IPS-20b (cell line): ENCODE data around the gene RBPMS2.
"Not testable (repeated sequence)": the region's sequence is repeated elsewhere in the genome, so short reads cannot be mapped to it uniquely, and the experiment has no call there.

Source experiments
- H3K27ac ChIP-seq: one replicate; pipeline ENCODE4 v1.5.1; 2013; ENCODE audit warnings: low read length
- H3K27me3 ChIP-seq: 2 replicates; pipeline ENCODE4 v1.6.1; 2013; ENCODE audit warnings: mild to moderate bottlenecking, low read length, inconsistent platforms; ENCODE audit not compliant: insufficient read depth
- H3K36me3 ChIP-seq: 2 replicates; pipeline ENCODE4 v1.6.1; 2013; ENCODE audit warnings: low read depth, mild to moderate bottlenecking, inconsistent platforms, low read length, moderate library complexity; ENCODE audit not compliant: insufficient read depth
- H3K4me1 ChIP-seq: 2 replicates; pipeline ENCODE4 v1.6.1; 2013; ENCODE audit warnings: mild to moderate bottlenecking, control low read depth, inconsistent platforms, low read length, moderate library complexity; ENCODE audit not compliant: insufficient read depth
- H3K4me3 ChIP-seq: 2 replicates; pipeline ENCODE4 v1.5.1; 2013; ENCODE audit warnings: mild to moderate bottlenecking, low read length, inconsistent platforms
- H3K9ac ChIP-seq: 2 replicates; pipeline ENCODE4 v1.6.1; 2013; ENCODE audit warnings: low read depth, mild to moderate bottlenecking, inconsistent platforms, low read length, moderate library complexity
- H3K9me3 ChIP-seq: 2 replicates; pipeline ENCODE4 v1.6.1; 2013; ENCODE audit warnings: mild to moderate bottlenecking, low read depth, low read length, inconsistent platforms; ENCODE audit not compliant: insufficient read depth

Gene RBPMS2

GRCh38 chr15:64751464-64751863 lies 23.9 kb downstream of the RBPMS2 start:
- no peak overlapping the region for H3K27ac ChIP-seq
- no peak overlapping the region for H3K9ac ChIP-seq
- H3K9me3 ChIP-seq: no peaks in the 10 kb centered on the region
- H3K4me3 ChIP-seq: no peak overlapping the region
- no peaks in the 10 kb centered on the region for H3K27me3 ChIP-seq
- peaks cover 61% of the 10 kb centered on the region for H3K36me3 ChIP-seq
- peaks cover 3% of the 10 kb centered on the region; the same call in 1 of the 2 replicates for H3K4me1 ChIP-seq

- Histone ChIP-seq H3K36me3 (peaks cover 71% of the 10 kb centered on the region), H3K9ac (no peak overlapping the region), H3K27ac (no peak overlapping the region), H3K4me3 (no peak overlapping the region), H3K27me3 (no peaks in the 10 kb centered on the region), H3K9me3 (no peaks in the 10 kb centered on the region), H3K4me1 (peaks cover 3% of the 10 kb centered on the region; the same call in 1 of the 2 replicates)
Measured at GRCh38 chr15:64749999-64750657, 25.3 kb downstream of the RBPMS2 start.

- Histone ChIP-seq H3K36me3 (peaks cover 72% of the 10 kb centered on the region), H3K9ac (no peak overlapping the region), H3K4me3 (no peak overlapping the region), H3K27me3 (no peaks in the 10 kb centered on the region), H3K4me1 (peaks cover 3% of the 10 kb centered on the region; the same call in 1 of the 2 replicates), H3K27ac (no peak overlapping the region), H3K9me3 (no peaks in the 10 kb centered on the region)
Measured at GRCh38 chr15:64749167-64749566, 26.2 kb downstream of the RBPMS2 start.

- H3K27me3 ChIP-seq: no peaks in the 10 kb centered on the region
- H3K4me1 ChIP-seq: peaks cover 3% of the 10 kb centered on the region; the same call in 1 of the 2 replicates
- H3K9ac ChIP-seq: no peak overlapping the region
- H3K9me3 ChIP-seq: no peaks in the 10 kb centered on the region
- no peak overlapping the region for H3K27ac ChIP-seq
- H3K36me3 ChIP-seq: peaks cover 72% of the 10 kb centered on the region
- H3K4me3 ChIP-seq: no peak overlapping the region
Measured at GRCh38 chr15:64748251-64748650, 27.1 kb downstream of the RBPMS2 start.

GRCh38 chr15:64747578-64747977 lies 27.8 kb downstream of the RBPMS2 start:
- Histone ChIP-seq H3K4me1 (peaks cover 3% of the 10 kb centered on the region; the same call in 1 of the 2 replicates), H3K36me3 (peaks cover 72% of the 10 kb centered on the region), H3K9ac (no peak overlapping the region), H3K9me3 (no peaks in the 10 kb centered on the region), H3K27me3 (no peaks in the 10 kb centered on the region), H3K27ac (no peak overlapping the region), H3K4me3 (no peak overlapping the region)

- peaks cover 78% of the 10 kb centered on the region for H3K36me3 ChIP-seq
- H3K27ac ChIP-seq: no peak overlapping the region
Measured at GRCh38 chr15:64746921-64747320, 28.5 kb downstream of the RBPMS2 start.

GRCh38 chr15:64746356-64746755 lies 29.0 kb downstream of the RBPMS2 start:
- H3K4me1 ChIP-seq: peaks cover 3% of the 10 kb centered on the region; the same call in 1 of the 2 replicates
- H3K9ac ChIP-seq: no peak overlapping the region
- no peaks in the 10 kb centered on the region for H3K9me3 ChIP-seq
- H3K36me3 ChIP-seq: peaks cover 80% of the 10 kb centered on the region
- H3K27ac ChIP-seq: no peak overlapping the region
- H3K27me3 ChIP-seq: no peaks in the 10 kb centered on the region
- H3K4me3 ChIP-seq: no peak overlapping the region

More at GRCh38 chr15:64746921-64747320, 28.5 kb downstream of the RBPMS2 start:
- H3K4me1 ChIP-seq: peaks cover 3% of the 10 kb centered on the region; the same call in 1 of the 2 replicates
- no peak overlapping the region for H3K9ac ChIP-seq
- no peaks in the 10 kb centered on the region for H3K27me3 ChIP-seq
- H3K9me3 ChIP-seq: no peaks in the 10 kb centered on the region
- H3K4me3 ChIP-seq: no peak overlapping the region

- no peaks in the 10 kb centered on the region for H3K4me1 ChIP-seq
- peaks cover 91% of the 10 kb centered on the region for H3K36me3 ChIP-seq
- H3K9me3 ChIP-seq: no peaks in the 10 kb centered on the region
- no peaks in the 10 kb centered on the region for H3K27me3 ChIP-seq
- H3K9ac ChIP-seq: no peak overlapping the region
- no peak overlapping the region for H3K4me3 ChIP-seq
- no peak overlapping the region for H3K27ac ChIP-seq
Measured at GRCh38 chr15:64743691-64744090, 31.7 kb downstream of the RBPMS2 start.

- H3K27me3 ChIP-seq: no peaks in the 10 kb centered on the region
- H3K9ac ChIP-seq: no peak overlapping the region
- H3K4me3 ChIP-seq: no peak overlapping the region
- no peaks in the 10 kb centered on the region for H3K9me3 ChIP-seq
- no peaks in the 10 kb centered on the region for H3K4me1 ChIP-seq
- peaks cover 90% of the 10 kb centered on the region for H3K36me3 ChIP-seq
- H3K27ac ChIP-seq: no peak overlapping the region
Measured at GRCh38 chr15:64742921-64743320, 32.5 kb downstream of the RBPMS2 start.

GRCh38 chr15:64742385-64742784 lies 33.0 kb downstream of the RBPMS2 start:
- no peak overlapping the region for H3K9ac ChIP-seq
- H3K27me3 ChIP-seq: no peaks in the 10 kb centered on the region
- peaks cover 88% of the 10 kb centered on the region for H3K36me3 ChIP-seq
- H3K9me3 ChIP-seq: no peaks in the 10 kb centered on the region
- no peak overlapping the region for H3K27ac ChIP-seq
- no peak overlapping the region for H3K4me3 ChIP-seq
- no peaks in the 10 kb centered on the region for H3K4me1 ChIP-seq

GRCh38 chr15:64741708-64742107 lies 33.7 kb downstream of the RBPMS2 start:
- H3K27ac ChIP-seq, H3K27me3 ChIP-seq, H3K9me3 ChIP-seq, H3K4me3 ChIP-seq, H3K9ac ChIP-seq, H3K4me1 ChIP-seq: not testable (repeated sequence)
- peaks cover 84% of the 10 kb centered on the region for H3K36me3 ChIP-seq

- Histone ChIP-seq H3K4me3 (no peak overlapping the region), H3K9ac (no peak overlapping the region), H3K27me3 (no peaks in the 10 kb centered on the region), H3K36me3 (peaks cover 84% of the 10 kb centered on the region), H3K27ac (no peak overlapping the region), H3K9me3 (no peaks in the 10 kb centered on the region), H3K4me1 (no peaks in the 10 kb centered on the region)
Measured at GRCh38 chr15:64740311-64741170, 34.8 kb downstream of the RBPMS2 start.
